ENCODE data around the gene BICRA. TPM values are rescaled to one million over a fixed set of nuclear protein-coding genes. Genes with fewer than 3 reads are reported as not detected.
"Not testable (repeated sequence)": the region's sequence is repeated elsewhere in the genome, so short reads cannot be mapped to it uniquely, and the experiment has no call there.

BICRA gene
- total and polyA plus RNA-seq, 4 donors = 2.7 to 24.4 (median 11.9) TPM

DNA sequence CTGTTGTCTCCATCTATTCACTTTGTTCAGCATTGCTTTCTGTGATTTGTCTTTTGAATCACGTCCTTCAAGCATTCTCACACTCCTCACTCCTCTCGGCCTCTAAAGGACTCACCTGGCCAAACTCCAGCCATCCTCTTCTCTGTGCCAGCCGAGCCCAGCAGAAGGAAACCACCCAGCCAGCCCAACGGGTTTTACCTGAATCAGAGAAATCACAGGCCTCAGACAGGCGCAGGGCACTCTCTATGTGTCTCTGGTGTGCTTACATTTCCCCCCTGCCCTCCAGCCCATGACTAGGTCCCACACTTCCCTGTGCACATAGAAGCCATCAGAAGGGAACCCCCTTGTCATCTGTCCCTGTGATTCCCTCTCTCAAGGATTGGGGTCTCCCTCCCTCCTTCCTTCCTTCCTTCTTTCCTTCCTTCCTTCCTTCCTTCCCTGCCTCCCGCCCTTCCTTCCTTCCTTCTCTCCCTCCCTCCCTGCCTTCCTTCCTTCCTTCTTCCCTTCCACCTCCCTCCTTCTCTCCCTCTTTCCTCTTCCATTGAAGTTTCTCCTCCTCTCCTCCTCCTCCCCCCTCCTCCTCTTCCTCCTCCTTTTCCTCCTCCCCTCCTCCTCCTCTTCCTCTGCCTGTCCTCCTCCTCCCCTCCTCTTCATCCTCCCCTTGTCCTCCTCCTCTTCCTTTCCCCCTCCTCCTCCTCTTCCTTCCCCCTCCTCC is 27.2 kb upstream of the BICRA start:
- WGBS (ENCODE audit: insufficient coverage) = 68% methylated on average over 6 of the region's 6 CpGs
- Histone ChIP-seq H3K36me3 (ENCODE audit: control insufficient read depth, insufficient read depth, low read length) (no peaks in the 10 kb centered on the region), H3K27ac (ENCODE audit: low read depth, low read length) (no peak overlapping the region), H3K4me3 (ENCODE audit: low read depth, low read length) (no peak overlapping the region), H3K27me3 (ENCODE audit: control insufficient read depth, insufficient read depth, low read length) (no peaks in the 10 kb centered on the region), H3K4me1 (ENCODE audit: control insufficient read depth, insufficient read depth, low read length) (no peaks in the 10 kb centered on the region), H3K9me3 (ENCODE audit: control insufficient read depth, insufficient read depth, low read length) (no peaks in the 10 kb centered on the region)
- DNase-seq (ENCODE audit: low read depth in 4 of 6, low spot score in 6 of 6) = no peak

DNA sequence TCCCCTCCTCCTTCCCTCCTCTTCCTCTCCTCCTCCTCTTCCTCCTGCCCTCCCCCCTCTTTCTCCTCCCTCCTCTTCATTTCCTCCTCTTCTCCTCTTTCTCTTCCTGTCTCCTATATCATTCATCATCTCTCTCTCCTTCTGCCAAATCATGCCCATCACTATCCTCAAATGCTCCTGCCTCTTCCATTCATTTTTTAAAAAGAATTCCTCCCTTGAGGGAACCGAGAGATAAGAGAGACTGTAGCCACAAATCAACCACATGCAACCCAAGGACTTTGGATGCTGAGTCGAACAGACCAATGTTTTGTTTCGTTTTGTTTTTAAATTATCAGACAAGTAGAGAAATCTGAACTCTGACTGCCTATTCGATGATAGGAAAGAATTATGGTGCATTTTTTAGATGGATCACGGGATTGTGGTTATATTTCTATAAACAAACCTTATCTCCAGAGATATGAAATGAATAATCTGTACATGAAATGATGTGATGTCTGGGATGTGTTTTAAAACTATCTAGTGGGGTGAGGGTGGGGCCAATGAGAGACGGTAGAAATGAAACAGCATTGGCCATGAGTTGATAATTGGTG is 26.5 kb upstream of the BICRA start:
- Histone ChIP-seq H3K4me1 (ENCODE audit: control insufficient read depth, insufficient read depth, low read length) (no peaks in the 10 kb centered on the region), H3K9me3 (ENCODE audit: control insufficient read depth, insufficient read depth, low read length) (no peaks in the 10 kb centered on the region), H3K36me3 (ENCODE audit: control insufficient read depth, insufficient read depth, low read length) (no peaks in the 10 kb centered on the region), H3K27ac (ENCODE audit: low read depth, low read length) (no peak overlapping the region), H3K27me3 (ENCODE audit: control insufficient read depth, insufficient read depth, low read length) (no peaks in the 10 kb centered on the region), H3K4me3 (ENCODE audit: low read depth, low read length) (no peak overlapping the region)
- no CpG with 5 or more reads among the region's 6 CpGs for WGBS (ENCODE audit: insufficient coverage)
- DNase-seq (ENCODE audit: low read depth in 4 of 6, low spot score in 6 of 6) = no peak

GRCh38 chr19:47583161-47583560 is 25.8 kb upstream of the BICRA start:
- H3K27ac ChIP-seq (ENCODE audit: low read depth, low read length); H3K36me3 ChIP-seq (ENCODE audit: control insufficient read depth, insufficient read depth, low read length); H3K9me3 ChIP-seq (ENCODE audit: control insufficient read depth, insufficient read depth, low read length); H3K27me3 ChIP-seq (ENCODE audit: control insufficient read depth, insufficient read depth, low read length); DNase-seq (ENCODE audit: low read depth in 4 of 6, low spot score in 6 of 6); H3K4me1 ChIP-seq (ENCODE audit: control insufficient read depth, insufficient read depth, low read length); H3K4me3 ChIP-seq (ENCODE audit: low read depth, low read length): not testable (repeated sequence)
- 90% methylated on average over 1 of the region's 1 CpG for WGBS (ENCODE audit: insufficient coverage)

- no peak for DNase-seq (ENCODE audit: low read depth in 4 of 6, low spot score in 6 of 6)
- Histone ChIP-seq H3K27ac (ENCODE audit: low read depth, low read length) (no peak overlapping the region), H3K36me3 (ENCODE audit: control insufficient read depth, insufficient read depth, low read length) (no peaks in the 10 kb centered on the region), H3K9me3 (ENCODE audit: control insufficient read depth, insufficient read depth, low read length) (no peaks in the 10 kb centered on the region), H3K27me3 (ENCODE audit: control insufficient read depth, insufficient read depth, low read length) (no peaks in the 10 kb centered on the region), H3K4me3 (ENCODE audit: low read depth, low read length) (no peak overlapping the region), H3K4me1 (ENCODE audit: control insufficient read depth, insufficient read depth, low read length) (no peaks in the 10 kb centered on the region)
- WGBS (ENCODE audit: insufficient coverage) = 85% methylated on average over 2 of the region's 4 CpGs
Observed at GRCh38 chr19:47587295-47587694, 21.6 kb upstream of the BICRA start.

- no peak for DNase-seq (ENCODE audit: low read depth in 4 of 6, low spot score in 6 of 6)
- H3K4me3 ChIP-seq (ENCODE audit: low read depth, low read length) = no peak overlapping the region
- H3K36me3 ChIP-seq (ENCODE audit: control insufficient read depth, insufficient read depth, low read length) = no peaks in the 10 kb centered on the region
- no peaks in the 10 kb centered on the region for H3K9me3 ChIP-seq (ENCODE audit: control insufficient read depth, insufficient read depth, low read length)
- H3K4me1 ChIP-seq (ENCODE audit: control insufficient read depth, insufficient read depth, low read length) = no peaks in the 10 kb centered on the region
- no peaks in the 10 kb centered on the region for H3K27me3 ChIP-seq (ENCODE audit: control insufficient read depth, insufficient read depth, low read length)
- H3K27ac ChIP-seq (ENCODE audit: low read depth, low read length) = no peak overlapping the region
- WGBS (ENCODE audit: insufficient coverage) = no CpG with 5 or more reads among the region's 7 CpGs
Observed at GRCh38 chr19:47589824-47590223, 19.1 kb upstream of the BICRA start.

GRCh38 chr19:47593860-47594259 is 15.1 kb upstream of the BICRA start:
- no peak overlapping the region for H3K27ac ChIP-seq (ENCODE audit: low read depth, low read length)
- H3K27me3 ChIP-seq (ENCODE audit: control insufficient read depth, insufficient read depth, low read length) = no peaks in the 10 kb centered on the region
- H3K36me3 ChIP-seq (ENCODE audit: control insufficient read depth, insufficient read depth, low read length) = no peaks in the 10 kb centered on the region
- 79% methylated on average over 3 of the region's 6 CpGs for WGBS (ENCODE audit: insufficient coverage)
- DNase-seq (ENCODE audit: low read depth in 4 of 6, low spot score in 6 of 6) = no peak
- no peak overlapping the region for H3K4me3 ChIP-seq (ENCODE audit: low read depth, low read length)
- no peaks in the 10 kb centered on the region for H3K9me3 ChIP-seq (ENCODE audit: control insufficient read depth, insufficient read depth, low read length)
- H3K4me1 ChIP-seq (ENCODE audit: control insufficient read depth, insufficient read depth, low read length) = peaks cover 4% of the 10 kb centered on the region

DNA sequence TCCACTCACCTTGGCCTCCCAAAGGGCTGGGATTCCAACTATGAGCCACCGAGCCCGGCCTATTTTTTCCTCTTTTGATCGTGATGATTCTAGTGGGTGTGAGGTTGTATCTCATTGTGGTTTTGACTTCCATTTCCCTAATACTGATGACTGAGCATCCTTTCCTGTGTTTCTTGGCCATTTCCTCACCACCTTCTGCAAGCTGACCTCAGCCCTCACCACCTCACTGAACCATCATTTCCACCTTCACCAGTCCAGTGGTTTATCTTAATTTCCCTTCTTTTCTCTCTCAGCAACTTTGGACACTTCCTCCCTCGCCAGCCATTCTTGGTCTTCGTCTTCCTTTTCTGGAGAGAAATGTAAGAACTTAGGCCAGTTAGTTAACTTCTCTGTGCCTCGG is 13.0 kb upstream of the BICRA start:
- WGBS (ENCODE audit: insufficient coverage) = 80% methylated on average over 2 of the region's 6 CpGs
- no peaks in the 10 kb centered on the region for H3K27me3 ChIP-seq (ENCODE audit: control insufficient read depth, insufficient read depth, low read length)
- no peaks in the 10 kb centered on the region for H3K36me3 ChIP-seq (ENCODE audit: control insufficient read depth, insufficient read depth, low read length)
- no peak for DNase-seq (ENCODE audit: low read depth in 4 of 6, low spot score in 6 of 6)
- H3K4me1 ChIP-seq (ENCODE audit: control insufficient read depth, insufficient read depth, low read length) = peaks cover 20% of the 10 kb centered on the region
- H3K9me3 ChIP-seq (ENCODE audit: control insufficient read depth, insufficient read depth, low read length) = no peaks in the 10 kb centered on the region
- H3K4me3 ChIP-seq (ENCODE audit: low read depth, low read length) = no peak overlapping the region
- H3K27ac ChIP-seq (ENCODE audit: low read depth, low read length) = no peak overlapping the region

GRCh38 chr19:47598407-47599349 is 10.3 kb upstream of the BICRA start:
- H3K27ac ChIP-seq (ENCODE audit: low read depth, low read length) = peak overlapping the region; percentile 71
- no peaks in the 10 kb centered on the region for H3K27me3 ChIP-seq (ENCODE audit: control insufficient read depth, insufficient read depth, low read length)
- H3K9me3 ChIP-seq (ENCODE audit: control insufficient read depth, insufficient read depth, low read length) = no peaks in the 10 kb centered on the region
- H3K4me1 ChIP-seq (ENCODE audit: control insufficient read depth, insufficient read depth, low read length) = peaks cover 25% of the 10 kb centered on the region
- peak in 2 of 6 donors; percentile 7 to 45 for DNase-seq (ENCODE audit: low read depth in 4 of 6, low spot score in 6 of 6)
- 16% methylated on average over 15 of the region's 21 CpGs for WGBS (ENCODE audit: insufficient coverage)
- peak overlapping the region; percentile 35 for H3K4me3 ChIP-seq (ENCODE audit: low read depth, low read length)
- H3K36me3 ChIP-seq (ENCODE audit: control insufficient read depth, insufficient read depth, low read length) = no peaks in the 10 kb centered on the region

- peak overlapping the region; percentile 68 for H3K4me3 ChIP-seq (ENCODE audit: low read depth, low read length)
- H3K4me1 ChIP-seq (ENCODE audit: control insufficient read depth, insufficient read depth, low read length) = peaks cover 25% of the 10 kb centered on the region
- H3K9me3 ChIP-seq (ENCODE audit: control insufficient read depth, insufficient read depth, low read length); H3K36me3 ChIP-seq (ENCODE audit: control insufficient read depth, insufficient read depth, low read length); DNase-seq (ENCODE audit: low read depth in 4 of 6, low spot score in 6 of 6); H3K27me3 ChIP-seq (ENCODE audit: control insufficient read depth, insufficient read depth, low read length): not testable (repeated sequence)
- 27% methylated on average over 20 of the region's 25 CpGs for WGBS (ENCODE audit: insufficient coverage)
- H3K27ac ChIP-seq (ENCODE audit: low read depth, low read length) = peak overlapping the region; percentile 78
Observed at GRCh38 chr19:47599671-47600245, 9.2 kb upstream of the BICRA start.
